Measurements from ENCODE around the gene ARL17A.
"Not testable (repeated sequence)": the region's sequence is repeated elsewhere in the genome, so short reads cannot be mapped to it uniquely, and the experiment has no call there.

ARL17A gene

GRCh38 chr17:46548607-46549006 is 30.9 kb downstream of the ARL17A start:
- DNase-seq (ENCODE audit: low spot score): not testable (repeated sequence)

GRCh38 chr17:46534716-46535115 is 44.8 kb downstream of the ARL17A start:
- DNase-seq (ENCODE audit: low spot score): not testable (repeated sequence)

- DNase-seq (ENCODE audit: low spot score): not testable (repeated sequence)
Measured at GRCh38 chr17:46512168-46512567, 67.3 kb downstream of the ARL17A start, which contains the start of gene LRRC37A2. TSS of gene LRRC37A2 (plus strand) at chr17:46512468. CDS start at chr17:46512713, 245 bp downstream.

- DNase-seq (ENCODE audit: low spot score): not testable (repeated sequence)
Measured at GRCh38 chr17:46505896-46506295, 73.6 kb downstream of the ARL17A start.

- DNase-seq (ENCODE audit: low spot score): not testable (repeated sequence)
Measured at GRCh38 chr17:46499437-46500139, 79.9 kb downstream of the ARL17A start.

GRCh38 chr17:46492021-46492420 is 87.5 kb downstream of the ARL17A start:
- DNase-seq (ENCODE audit: low spot score): not testable (repeated sequence)

- not testable (repeated sequence) for DNase-seq (ENCODE audit: low spot score)
Measured at GRCh38 chr17:46481310-46481709, 98.2 kb downstream of the ARL17A start.

- not testable (repeated sequence) for DNase-seq (ENCODE audit: low spot score)
Measured at GRCh38 chr17:46478823-46479222, 100.7 kb downstream of the ARL17A start.

- not testable (repeated sequence) for DNase-seq (ENCODE audit: low spot score)
Measured at GRCh38 chr17:46475583-46475982, 103.9 kb downstream of the ARL17A start.

- not testable (repeated sequence) for DNase-seq (ENCODE audit: low spot score)
Measured at GRCh38 chr17:46474489-46474888, 105.0 kb downstream of the ARL17A start.

GRCh38 chr17:46467618-46468017 is 111.9 kb downstream of the ARL17A start:
- not testable (repeated sequence) for DNase-seq (ENCODE audit: low spot score)
